Measurements from ENCODE around the gene ECM1.

ECM1 gene

DNA sequence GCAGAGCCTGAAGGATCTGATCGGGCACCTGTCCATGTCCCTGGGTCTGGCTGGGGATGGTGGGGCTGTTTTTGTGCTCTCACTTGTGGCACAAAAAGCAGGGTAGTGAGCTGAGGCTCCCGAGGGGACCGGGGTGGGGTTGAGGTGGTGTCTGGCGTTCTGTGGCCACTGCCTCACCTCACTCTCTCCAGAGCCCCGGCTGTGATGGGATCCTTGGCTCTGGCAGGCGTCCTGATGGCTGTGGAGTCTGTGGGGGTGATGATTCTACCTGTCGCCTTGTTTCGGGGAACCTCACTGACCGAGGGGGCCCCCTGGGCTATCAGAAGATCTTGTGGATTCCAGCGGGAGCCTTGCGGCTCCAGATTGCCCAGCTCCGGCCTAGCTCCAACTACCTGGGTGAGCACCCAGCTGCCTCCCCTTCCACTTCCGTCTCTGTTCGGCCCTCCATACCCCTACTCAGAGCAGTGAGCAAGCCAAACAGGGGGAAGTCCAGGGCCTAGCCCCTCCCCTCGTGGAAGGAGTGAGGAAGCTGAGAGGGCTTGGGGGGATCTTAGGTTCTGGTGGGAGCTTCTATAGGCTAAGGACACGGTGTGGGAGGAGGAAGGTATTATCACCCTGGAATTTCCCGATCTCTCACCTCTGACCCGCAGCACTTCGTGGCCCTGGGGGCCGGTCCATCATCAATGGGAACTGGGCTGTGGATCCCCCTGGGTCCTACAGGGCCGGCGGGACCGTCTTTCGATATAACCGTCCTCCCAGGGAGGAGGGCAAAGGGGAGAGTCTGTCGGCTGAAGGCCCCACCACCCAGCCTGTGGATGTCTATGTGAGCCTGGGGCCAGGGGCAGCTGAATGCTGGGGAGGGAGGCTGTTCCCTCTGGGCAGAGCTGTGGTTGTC lies 48.3 kb downstream of the ECM1 start:
- DNase-seq (ENCODE audit: low read depth in 1 of 2, low spot score in 1 of 2), result no peak
- Histone ChIP-seq H3K27me3 (ENCODE audit: insufficient read depth, poor library complexity, severe bottlenecking) (no peaks in the 10 kb centered on the region), H3K4me3 (replicated peaks; ENCODE audit: insufficient read depth, low read length) (no peak overlapping the region), H3K27ac (replicated peaks) (no peak overlapping the region)
- TF ChIP-seq, protein P1, sequence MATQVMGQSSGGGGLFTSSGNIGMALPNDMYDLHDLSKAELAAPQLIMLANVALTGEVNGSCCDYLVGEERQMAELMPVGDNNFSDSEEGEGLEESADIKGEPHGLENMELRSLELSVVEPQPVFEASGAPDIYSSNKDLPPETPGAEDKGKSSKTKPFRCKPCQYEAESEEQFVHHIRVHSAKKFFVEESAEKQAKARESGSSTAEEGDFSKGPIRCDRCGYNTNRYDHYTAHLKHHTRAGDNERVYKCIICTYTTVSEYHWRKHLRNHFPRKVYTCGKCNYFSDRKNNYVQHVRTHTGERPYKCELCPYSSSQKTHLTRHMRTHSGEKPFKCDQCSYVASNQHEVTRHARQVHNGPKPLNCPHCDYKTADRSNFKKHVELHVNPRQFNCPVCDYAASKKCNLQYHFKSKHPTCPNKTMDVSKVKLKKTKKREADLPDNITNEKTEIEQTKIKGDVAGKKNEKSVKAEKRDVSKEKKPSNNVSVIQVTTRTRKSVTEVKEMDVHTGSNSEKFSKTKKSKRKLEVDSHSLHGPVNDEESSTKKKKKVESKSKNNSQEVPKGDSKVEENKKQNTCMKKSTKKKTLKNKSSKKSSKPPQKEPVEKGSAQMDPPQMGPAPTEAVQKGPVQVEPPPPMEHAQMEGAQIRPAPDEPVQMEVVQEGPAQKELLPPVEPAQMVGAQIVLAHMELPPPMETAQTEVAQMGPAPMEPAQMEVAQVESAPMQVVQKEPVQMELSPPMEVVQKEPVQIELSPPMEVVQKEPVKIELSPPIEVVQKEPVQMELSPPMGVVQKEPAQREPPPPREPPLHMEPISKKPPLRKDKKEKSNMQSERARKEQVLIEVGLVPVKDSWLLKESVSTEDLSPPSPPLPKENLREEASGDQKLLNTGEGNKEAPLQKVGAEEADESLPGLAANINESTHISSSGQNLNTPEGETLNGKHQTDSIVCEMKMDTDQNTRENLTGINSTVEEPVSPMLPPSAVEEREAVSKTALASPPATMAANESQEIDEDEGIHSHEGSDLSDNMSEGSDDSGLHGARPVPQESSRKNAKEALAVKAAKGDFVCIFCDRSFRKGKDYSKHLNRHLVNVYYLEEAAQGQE (IDR thresholded peaks at IDR 0.05; ENCODE audit: insufficient replicate concordance, low read depth), result no peak
- TF ChIP-seq GABPA (IDR thresholded peaks at IDR 0.05; ENCODE audit: low read depth) (no peak), POLR2AphosphoS5 (IDR thresholded peaks at IDR 0.05; ENCODE audit: low read depth) (no peak), SPI1 (IDR thresholded peaks at IDR 0.05; ENCODE audit: borderline replicate concordance, low read depth) (no peak)
- TF ChIP-seq, protein P2, sequence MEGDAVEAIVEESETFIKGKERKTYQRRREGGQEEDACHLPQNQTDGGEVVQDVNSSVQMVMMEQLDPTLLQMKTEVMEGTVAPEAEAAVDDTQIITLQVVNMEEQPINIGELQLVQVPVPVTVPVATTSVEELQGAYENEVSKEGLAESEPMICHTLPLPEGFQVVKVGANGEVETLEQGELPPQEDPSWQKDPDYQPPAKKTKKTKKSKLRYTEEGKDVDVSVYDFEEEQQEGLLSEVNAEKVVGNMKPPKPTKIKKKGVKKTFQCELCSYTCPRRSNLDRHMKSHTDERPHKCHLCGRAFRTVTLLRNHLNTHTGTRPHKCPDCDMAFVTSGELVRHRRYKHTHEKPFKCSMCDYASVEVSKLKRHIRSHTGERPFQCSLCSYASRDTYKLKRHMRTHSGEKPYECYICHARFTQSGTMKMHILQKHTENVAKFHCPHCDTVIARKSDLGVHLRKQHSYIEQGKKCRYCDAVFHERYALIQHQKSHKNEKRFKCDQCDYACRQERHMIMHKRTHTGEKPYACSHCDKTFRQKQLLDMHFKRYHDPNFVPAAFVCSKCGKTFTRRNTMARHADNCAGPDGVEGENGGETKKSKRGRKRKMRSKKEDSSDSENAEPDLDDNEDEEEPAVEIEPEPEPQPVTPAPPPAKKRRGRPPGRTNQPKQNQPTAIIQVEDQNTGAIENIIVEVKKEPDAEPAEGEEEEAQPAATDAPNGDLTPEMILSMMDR (IDR thresholded peaks at IDR 0.05; ENCODE audit: insufficient read depth, low read length), result no peak

DNA sequence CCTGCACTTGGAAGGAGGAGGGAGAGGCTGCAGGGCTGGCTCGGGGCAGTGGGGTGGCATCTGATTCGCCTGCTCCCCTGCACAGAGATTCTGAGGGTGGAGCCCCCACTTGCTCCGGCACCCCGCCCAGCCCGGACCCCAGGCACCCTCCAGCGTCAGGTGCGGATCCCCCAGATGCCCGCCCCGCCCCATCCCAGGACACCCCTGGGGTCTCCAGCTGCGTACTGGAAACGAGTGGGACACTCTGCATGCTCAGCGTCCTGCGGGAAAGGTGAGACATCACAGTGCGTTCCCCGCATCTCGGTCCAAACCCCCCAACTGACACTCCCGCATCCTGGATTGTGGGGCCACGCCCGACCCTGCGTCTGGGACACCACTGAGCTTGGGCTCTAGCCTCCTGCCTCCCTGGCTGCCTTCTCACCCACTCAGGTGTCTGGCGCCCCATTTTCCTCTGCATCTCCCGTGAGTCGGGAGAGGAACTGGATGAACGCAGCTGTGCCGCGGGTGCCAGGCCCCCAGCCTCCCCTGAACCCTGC lies 49.2 kb downstream of the ECM1 start:
- DNase-seq (ENCODE audit: low read depth in 1 of 2, low spot score in 1 of 2), result no peak
- Histone ChIP-seq H3K27ac (replicated peaks) (no peak overlapping the region), H3K4me3 (replicated peaks; ENCODE audit: insufficient read depth, low read length) (no peak overlapping the region), H3K27me3 (ENCODE audit: insufficient read depth, poor library complexity, severe bottlenecking) (no peaks in the 10 kb centered on the region)
- TF ChIP-seq SPI1 (IDR thresholded peaks at IDR 0.05; ENCODE audit: borderline replicate concordance, low read depth) (no peak), POLR2AphosphoS5 (IDR thresholded peaks at IDR 0.05; ENCODE audit: low read depth) (no peak), GABPA (IDR thresholded peaks at IDR 0.05; ENCODE audit: low read depth) (no peak)
- TF ChIP-seq, protein P1 (IDR thresholded peaks at IDR 0.05; ENCODE audit: insufficient replicate concordance, low read depth), result no peak
- TF ChIP-seq, protein P2 (IDR thresholded peaks at IDR 0.05; ENCODE audit: insufficient read depth, low read length), result no peak

DNA sequence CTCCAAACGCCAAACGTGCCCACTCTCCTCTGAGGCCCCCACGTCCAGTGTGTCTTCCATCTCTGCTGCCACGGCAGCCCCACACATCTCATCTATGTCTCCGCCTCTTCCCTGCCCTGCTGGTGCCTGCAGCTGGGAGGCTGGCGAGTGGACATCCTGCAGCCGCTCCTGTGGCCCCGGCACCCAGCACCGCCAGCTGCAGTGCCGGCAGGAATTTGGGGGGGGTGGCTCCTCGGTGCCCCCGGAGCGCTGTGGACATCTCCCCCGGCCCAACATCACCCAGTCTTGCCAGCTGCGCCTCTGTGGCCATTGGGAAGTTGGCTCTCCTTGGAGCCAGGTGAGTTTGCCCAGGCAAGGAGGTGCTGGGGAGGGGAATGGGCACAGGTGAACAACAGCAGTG lies 49.9 kb downstream of the ECM1 start:
- H3K4me3 ChIP-seq (replicated peaks; ENCODE audit: insufficient read depth, low read length), result no peak overlapping the region
- H3K27me3 ChIP-seq (ENCODE audit: insufficient read depth, poor library complexity, severe bottlenecking), result no peaks in the 10 kb centered on the region
- no peak for DNase-seq (ENCODE audit: low read depth in 1 of 2, low spot score in 1 of 2)
- TF ChIP-seq, protein P2 (IDR thresholded peaks at IDR 0.05; ENCODE audit: insufficient read depth, low read length), result no peak
- TF ChIP-seq SPI1 (IDR thresholded peaks at IDR 0.05; ENCODE audit: borderline replicate concordance, low read depth) (no peak), GABPA (IDR thresholded peaks at IDR 0.05; ENCODE audit: low read depth) (no peak), POLR2AphosphoS5 (IDR thresholded peaks at IDR 0.05; ENCODE audit: low read depth) (no peak)
- TF ChIP-seq, protein P1 (IDR thresholded peaks at IDR 0.05; ENCODE audit: insufficient replicate concordance, low read depth), result no peak
- no peak overlapping the region for H3K27ac ChIP-seq (replicated peaks)
